HL-60 (cell line): ENCODE results near the gene LUZP1.
A peak's percentile ranks its signal among the peaks of the same experiment; 100 is the strongest.

Experiments
- DNase-seq, 2 experiments: peaks; one replicate each; pipeline ENCODE4 v3.0.0-alpha.2; 2010 to 2020; ENCODE audit warnings: low read depth in 1 of 2, low spot score in 1 of 2
- H3K27ac ChIP-seq: fragments of 250-450 bp; sonication (Bioruptor Pico); replicated peaks from 2 replicates; pipeline ENCODE4 v1.5.1; 2020; ENCODE audit warnings: mild to moderate bottlenecking, moderate library complexity
- H3K27me3 ChIP-seq: fragments of 250-450 bp; sonication (Bioruptor Pico); 2 replicates; pipeline ENCODE4 v1.5.1; 2021; ENCODE audit warnings: mild to moderate bottlenecking, moderate library complexity; ENCODE audit not compliant: insufficient read depth, poor library complexity, severe bottlenecking
- H3K4me3 ChIP-seq: replicated peaks from 2 replicates; pipeline ENCODE4 v1.5.1; 2011; ENCODE audit warnings: mild to moderate bottlenecking, control low read depth, low read length; ENCODE audit not compliant: insufficient read depth
- CTCF ChIP-seq: IDR thresholded peaks from one replicate; pipeline ENCODE4 v1.5.1; 2011; ENCODE audit warnings: low read length, control low read depth, inconsistent platforms; ENCODE audit not compliant: insufficient read depth
- GABPA ChIP-seq: IDR thresholded peaks from 2 replicates; pipeline ENCODE4 v1.6.1; 2012; ENCODE audit warnings: low read depth
- POLR2AphosphoS5 ChIP-seq: IDR thresholded peaks from 2 replicates; pipeline ENCODE4 v1.6.1; 2012; ENCODE audit warnings: low read depth
- REST ChIP-seq: IDR thresholded peaks from 2 replicates; pipeline ENCODE4 v1.6.1; 2012; ENCODE audit warnings: low read depth; ENCODE audit not compliant: insufficient replicate concordance
- SPI1 ChIP-seq: IDR thresholded peaks from 2 replicates; pipeline ENCODE4 v1.6.1; 2012; ENCODE audit warnings: low read depth, mild to moderate bottlenecking, borderline replicate concordance
- long read RNA-seq: library from polyadenylated mRNA; unstranded; transcript quantifications from one replicate; pipeline ENCODE4 v2.0.0, GENCODE V29; 2020

LUZP1 gene
- long read RNA-seq, partial matches to known transcripts = 11 of 14 reads
- long read RNA-seq, other reads (novel, unspliced or antisense) = 1 of 14 reads

- Histone ChIP-seq H3K4me3 (peak within 1 kb of the TSS; percentile 82), H3K27ac (peak within 1 kb of the TSS; percentile 71), H3K27me3 (no peaks in the 10 kb centered on the region)
- DNase-seq = peak; percentile 75 to 84
- TF ChIP-seq REST = peak; percentile 61
- no peak for TF ChIP-seq SPI1
- no peak for TF ChIP-seq GABPA
- TF ChIP-seq POLR2AphosphoS5 = peak; percentile 69
- TF ChIP-seq CTCF = no peak
Observed at GRCh38 chr1:23168445-23169194, at the start of gene LUZP1. Gene LUZP1 (minus strand): TSS chr1:23168856.

GRCh38 chr1:23217421-23218115, 48.9 kb upstream of the LUZP1 start, which contains the start of gene HTR1D:
Gene HTR1D (minus strand): TSS chr1:23217502. CDS start chr1:23194219, 23,283 bp downstream.
- H3K27me3 ChIP-seq = peaks cover 40% of the 10 kb centered on the region
- H3K27ac ChIP-seq = no peak within 1 kb of the TSS
- TF ChIP-seq POLR2AphosphoS5 (no peak), SPI1 (no peak), CTCF (no peak), REST (no peak), GABPA (no peak)
- no peak for DNase-seq
- 0 out of 2 replicates have a peak within 1 kb of the TSS, but pooled peaks have one; percentile 5 for H3K4me3 ChIP-seq

GRCh38 chr1:23216771-23217420, 48.2 kb upstream of the LUZP1 start:
- no peak overlapping the region for H3K27ac ChIP-seq
- 0 out of 2 replicates have a peak overlapping the region, but pooled peaks have one; percentile 5 for H3K4me3 ChIP-seq
- no peak for TF ChIP-seq CTCF
- TF ChIP-seq GABPA = no peak
- TF ChIP-seq POLR2AphosphoS5 = no peak
- TF ChIP-seq REST = no peak
- TF ChIP-seq SPI1 = no peak
- no peak for DNase-seq
- H3K27me3 ChIP-seq = peaks cover 40% of the 10 kb centered on the region
